ENCODE measurements around the gene CHST2.
"Not testable (repeated sequence)": the region's sequence is repeated elsewhere in the genome, so short reads cannot be mapped to it uniquely, and the experiment has no call there.

The CHST2 gene, protein sequence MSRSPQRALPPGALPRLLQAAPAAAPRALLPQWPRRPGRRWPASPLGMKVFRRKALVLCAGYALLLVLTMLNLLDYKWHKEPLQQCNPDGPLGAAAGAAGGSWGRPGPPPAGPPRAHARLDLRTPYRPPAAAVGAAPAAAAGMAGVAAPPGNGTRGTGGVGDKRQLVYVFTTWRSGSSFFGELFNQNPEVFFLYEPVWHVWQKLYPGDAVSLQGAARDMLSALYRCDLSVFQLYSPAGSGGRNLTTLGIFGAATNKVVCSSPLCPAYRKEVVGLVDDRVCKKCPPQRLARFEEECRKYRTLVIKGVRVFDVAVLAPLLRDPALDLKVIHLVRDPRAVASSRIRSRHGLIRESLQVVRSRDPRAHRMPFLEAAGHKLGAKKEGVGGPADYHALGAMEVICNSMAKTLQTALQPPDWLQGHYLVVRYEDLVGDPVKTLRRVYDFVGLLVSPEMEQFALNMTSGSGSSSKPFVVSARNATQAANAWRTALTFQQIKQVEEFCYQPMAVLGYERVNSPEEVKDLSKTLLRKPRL

DNA sequence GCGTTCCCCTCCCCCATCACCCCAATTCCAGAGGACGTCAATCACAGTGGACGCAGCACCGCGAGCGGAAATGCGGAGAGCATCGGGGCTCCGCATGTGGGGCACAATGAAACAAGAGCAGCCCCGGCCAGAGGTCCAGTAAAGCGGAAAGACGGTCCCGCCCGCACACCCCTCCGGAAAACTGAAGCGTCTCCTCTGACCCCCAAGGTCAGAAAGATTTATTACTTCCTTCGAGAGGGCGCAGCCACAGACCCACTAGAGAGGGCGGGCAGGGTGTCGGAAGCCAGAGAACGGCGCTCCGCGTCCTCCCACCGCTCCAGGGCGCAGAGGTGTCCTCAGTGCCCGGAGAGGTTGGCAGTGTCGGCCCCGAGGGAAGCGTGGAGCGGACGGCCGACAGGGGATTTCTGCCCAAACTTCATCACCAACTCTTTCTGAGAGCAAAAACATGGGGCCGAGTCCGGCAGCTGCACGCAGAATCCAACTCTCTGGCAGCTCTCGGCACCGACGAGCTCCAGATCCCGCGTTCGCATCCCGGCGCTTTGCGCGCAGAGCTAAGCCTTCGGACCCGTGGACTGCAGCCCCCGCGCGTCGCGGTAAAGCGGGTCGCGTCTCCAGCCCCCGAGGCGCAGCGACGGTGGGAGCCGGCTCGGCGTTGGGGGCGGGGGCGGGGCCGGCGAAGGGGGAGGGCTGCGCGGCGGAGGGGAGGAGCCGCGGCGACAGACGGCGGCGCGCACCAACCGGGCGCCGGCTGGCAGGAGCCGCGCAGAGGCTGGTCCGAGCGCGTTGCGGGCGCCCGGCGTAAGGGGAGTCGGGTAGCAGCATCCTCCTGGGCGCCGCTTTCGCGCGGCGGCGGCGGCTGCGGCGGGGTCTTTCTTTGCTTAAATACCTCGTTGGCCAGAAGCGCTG is at the start of gene CHST2:
Gene CHST2 (plus strand): TSS at position 763 of the 906 bp plus-strand sequence. CDS start 1,046 bp downstream, outside the sequence.
- H3K4me1 Mint-ChIP-seq: peaks cover 6% of the 10 kb centered on the region
- H3K27ac Mint-ChIP-seq (ENCODE audit: low read depth): peak within 1 kb of the TSS; percentile 29
- H3K4me3 Mint-ChIP-seq: peak within 1 kb of the TSS; percentile 89
- peak; percentile 14 to 25 for DNase-seq (ENCODE audit: low spot score in 2 of 2)
- no peaks in the 10 kb centered on the region for H3K9me3 Mint-ChIP-seq
- H3K36me3 Mint-ChIP-seq (ENCODE audit: insufficient read depth): peaks cover 7% of the 10 kb centered on the region
- peak; percentile 70 for ATAC-seq (replicated peaks; ENCODE audit: extremely low read depth, poor library complexity, severe bottlenecking)
- H3K27me3 Mint-ChIP-seq: peaks cover 19% of the 10 kb centered on the region

DNA sequence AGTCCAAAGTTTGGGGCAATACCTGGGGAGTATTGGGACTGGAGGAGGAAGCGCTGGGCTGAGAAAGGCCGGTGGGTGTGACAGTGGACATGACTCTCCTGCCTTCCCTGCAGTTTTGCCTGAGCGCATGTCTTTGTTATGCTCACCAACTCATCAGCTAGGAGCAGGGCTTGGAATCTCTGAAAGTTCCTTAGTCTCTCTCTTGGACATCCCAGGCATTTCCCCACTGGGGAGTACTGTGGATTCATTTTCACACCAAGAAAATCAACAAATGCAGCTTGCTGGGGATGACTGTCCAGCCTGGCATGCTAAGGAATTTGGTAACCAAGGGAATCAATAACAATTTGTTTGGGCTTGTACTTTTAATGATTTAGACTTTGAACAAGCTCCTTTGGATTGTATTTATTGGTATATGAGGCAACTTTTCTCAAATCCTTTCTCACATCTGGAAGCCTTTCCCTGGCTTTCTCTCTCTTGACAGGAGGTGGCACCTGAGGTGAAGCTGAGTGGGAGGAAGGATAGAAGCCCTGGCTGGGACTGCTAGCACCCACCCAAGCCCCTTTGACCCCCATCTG is 48.5 kb upstream of the CHST2 start:
- Mint-ChIP-seq H3K4me3 (no peak overlapping the region), H3K27ac (ENCODE audit: low read depth) (no peak overlapping the region), H3K36me3 (ENCODE audit: insufficient read depth) (no peaks in the 10 kb centered on the region), H3K9me3 (no peaks in the 10 kb centered on the region), H3K27me3 (peaks cover 8% of the 10 kb centered on the region), H3K4me1 (no peaks in the 10 kb centered on the region)
- ATAC-seq (replicated peaks; ENCODE audit: extremely low read depth, poor library complexity, severe bottlenecking) (no peak), DNase-seq (ENCODE audit: low spot score in 2 of 2) (no peak)

DNA sequence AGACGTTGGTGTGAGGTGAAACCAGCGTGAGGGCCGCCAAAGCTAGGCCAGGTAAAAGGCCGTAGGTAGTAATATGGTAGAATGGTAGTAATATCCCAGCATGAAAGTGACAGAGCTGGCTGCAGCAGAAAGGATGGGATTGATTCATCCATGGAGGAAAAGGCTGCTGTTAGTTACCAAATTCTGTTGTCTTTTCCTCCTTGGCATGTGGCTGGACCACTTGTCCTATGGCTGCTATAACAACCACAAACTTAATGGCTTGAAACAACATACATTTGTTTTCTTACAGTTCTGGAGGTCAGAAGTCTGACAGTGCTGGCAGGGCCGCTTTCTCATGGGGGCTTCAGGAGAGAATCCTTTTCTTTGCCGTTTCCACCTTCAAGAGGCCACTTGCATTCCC is 47.8 kb upstream of the CHST2 start:
- H3K27ac Mint-ChIP-seq (ENCODE audit: low read depth): no peak overlapping the region
- no peaks in the 10 kb centered on the region for H3K4me1 Mint-ChIP-seq
- no peak for ATAC-seq (replicated peaks; ENCODE audit: extremely low read depth, poor library complexity, severe bottlenecking)
- no peak overlapping the region for H3K4me3 Mint-ChIP-seq
- no peaks in the 10 kb centered on the region for H3K36me3 Mint-ChIP-seq (ENCODE audit: insufficient read depth)
- no peak for DNase-seq (ENCODE audit: low spot score in 2 of 2)
- H3K27me3 Mint-ChIP-seq: peaks cover 8% of the 10 kb centered on the region
- H3K9me3 Mint-ChIP-seq: no peaks in the 10 kb centered on the region

DNA sequence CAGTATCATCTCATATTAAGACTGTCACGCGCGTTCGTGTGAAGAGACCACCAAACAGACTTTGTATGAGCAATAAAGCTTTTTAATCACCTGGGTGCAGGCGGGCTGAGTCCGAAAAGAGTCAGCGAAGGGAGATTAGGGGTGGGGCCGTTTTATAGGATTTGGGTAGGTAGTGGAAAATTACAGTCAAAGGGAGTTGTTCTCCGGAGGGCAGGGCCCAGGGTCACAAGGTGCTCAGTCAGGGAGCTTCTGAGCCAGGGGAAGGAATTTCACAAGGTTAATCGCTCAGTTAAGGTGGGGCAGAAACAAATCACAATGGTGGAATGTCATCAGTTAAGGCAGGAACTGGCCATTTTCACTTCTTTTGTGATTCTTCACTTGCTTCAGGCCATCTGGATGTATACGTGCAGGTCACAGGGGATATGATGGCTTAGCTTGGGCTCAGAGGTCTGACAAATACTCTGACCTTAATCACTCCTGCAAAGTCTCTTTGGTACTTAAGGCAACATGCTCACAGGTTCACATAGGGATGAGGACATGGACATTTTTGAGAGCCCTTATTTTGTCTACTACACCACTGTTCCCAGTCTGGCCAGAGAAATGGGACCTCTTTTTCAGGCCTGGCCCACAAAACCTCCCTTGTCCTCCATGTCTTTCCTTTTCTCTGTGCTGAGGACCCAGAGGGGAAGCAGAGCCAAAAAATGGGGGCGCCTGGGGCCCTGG is 47.1 kb upstream of the CHST2 start:
- not testable (repeated sequence) for H3K36me3 Mint-ChIP-seq (ENCODE audit: insufficient read depth); H3K27ac Mint-ChIP-seq (ENCODE audit: low read depth); ATAC-seq (replicated peaks; ENCODE audit: extremely low read depth, poor library complexity, severe bottlenecking); DNase-seq (ENCODE audit: low spot score in 2 of 2); H3K9me3 Mint-ChIP-seq; H3K27me3 Mint-ChIP-seq; H3K4me3 Mint-ChIP-seq; H3K4me1 Mint-ChIP-seq

DNA sequence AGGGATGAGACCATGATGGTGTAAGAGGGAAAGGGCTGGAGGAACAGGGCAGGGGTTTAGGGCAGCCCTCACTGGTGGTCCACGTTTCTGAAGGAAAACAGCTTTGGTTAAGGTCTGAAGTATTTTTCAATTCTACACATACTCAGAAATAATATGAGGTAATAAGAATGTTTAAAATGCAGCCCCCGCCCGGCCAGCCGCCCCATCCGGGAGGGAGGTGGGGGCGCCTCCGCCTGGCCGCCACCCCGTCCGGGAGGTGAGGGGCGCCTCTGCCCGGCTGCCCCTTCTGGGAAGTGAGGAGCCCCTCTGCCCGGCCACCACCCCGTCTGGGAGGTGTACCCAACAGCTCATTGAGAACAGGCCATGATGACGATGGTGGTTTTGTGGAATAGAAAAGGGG is 46.0 kb upstream of the CHST2 start:
- DNase-seq (ENCODE audit: low spot score in 2 of 2); H3K4me3 Mint-ChIP-seq; H3K27me3 Mint-ChIP-seq; H3K36me3 Mint-ChIP-seq (ENCODE audit: insufficient read depth); H3K4me1 Mint-ChIP-seq; H3K9me3 Mint-ChIP-seq; ATAC-seq (replicated peaks; ENCODE audit: extremely low read depth, poor library complexity, severe bottlenecking); H3K27ac Mint-ChIP-seq (ENCODE audit: low read depth): not testable (repeated sequence)

DNA sequence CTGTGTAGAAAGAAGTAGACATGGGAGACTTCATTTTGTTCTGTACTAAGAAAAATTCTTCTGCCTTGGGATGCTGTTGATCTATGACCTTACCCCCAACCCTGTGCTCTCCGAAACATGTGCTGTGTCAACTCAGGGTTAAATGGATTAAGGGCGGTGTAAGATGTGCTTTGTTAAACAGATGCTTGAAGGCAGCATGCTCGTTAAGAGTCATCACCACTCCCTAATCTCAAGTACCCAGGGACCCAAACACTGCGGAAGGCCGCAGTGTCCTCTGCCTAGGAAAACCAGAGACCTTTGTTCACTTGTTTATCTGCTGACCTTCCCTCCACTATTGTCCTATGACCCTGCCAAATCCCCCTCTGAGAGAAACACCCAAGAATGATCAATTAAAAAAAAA is 45.6 kb upstream of the CHST2 start:
- not testable (repeated sequence) for H3K36me3 Mint-ChIP-seq (ENCODE audit: insufficient read depth); H3K4me1 Mint-ChIP-seq; DNase-seq (ENCODE audit: low spot score in 2 of 2); H3K4me3 Mint-ChIP-seq; ATAC-seq (replicated peaks; ENCODE audit: extremely low read depth, poor library complexity, severe bottlenecking); H3K27me3 Mint-ChIP-seq; H3K27ac Mint-ChIP-seq (ENCODE audit: low read depth); H3K9me3 Mint-ChIP-seq

DNA sequence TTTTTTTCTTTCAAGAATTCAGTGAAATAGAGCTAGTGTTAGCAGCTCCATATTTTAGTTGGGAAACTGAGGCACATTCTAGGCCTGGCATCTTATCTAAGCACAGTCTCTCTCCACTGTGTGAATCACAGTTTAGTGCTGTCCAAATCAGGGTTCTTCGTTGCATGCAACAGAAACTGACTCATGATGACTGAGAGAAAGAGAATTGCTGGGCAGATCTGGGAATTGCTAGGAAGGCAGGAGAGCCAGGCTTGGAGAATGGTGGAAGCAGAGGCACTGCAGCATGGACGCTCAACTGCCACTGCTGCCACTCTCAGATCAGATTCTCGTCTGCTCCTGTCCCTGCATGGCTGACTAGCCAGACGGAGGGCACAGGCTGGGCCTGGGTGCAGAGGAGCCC is 40.7 kb upstream of the CHST2 start:
- ATAC-seq (replicated peaks; ENCODE audit: extremely low read depth, poor library complexity, severe bottlenecking) (no peak), DNase-seq (ENCODE audit: low spot score in 2 of 2) (no peak)
- Mint-ChIP-seq H3K27me3 (peaks cover 29% of the 10 kb centered on the region), H3K36me3 (ENCODE audit: insufficient read depth) (peaks cover 2% of the 10 kb centered on the region), H3K4me1 (peaks cover 10% of the 10 kb centered on the region), H3K4me3 (no peak overlapping the region), H3K9me3 (no peaks in the 10 kb centered on the region), H3K27ac (ENCODE audit: low read depth) (no peak overlapping the region)

DNA sequence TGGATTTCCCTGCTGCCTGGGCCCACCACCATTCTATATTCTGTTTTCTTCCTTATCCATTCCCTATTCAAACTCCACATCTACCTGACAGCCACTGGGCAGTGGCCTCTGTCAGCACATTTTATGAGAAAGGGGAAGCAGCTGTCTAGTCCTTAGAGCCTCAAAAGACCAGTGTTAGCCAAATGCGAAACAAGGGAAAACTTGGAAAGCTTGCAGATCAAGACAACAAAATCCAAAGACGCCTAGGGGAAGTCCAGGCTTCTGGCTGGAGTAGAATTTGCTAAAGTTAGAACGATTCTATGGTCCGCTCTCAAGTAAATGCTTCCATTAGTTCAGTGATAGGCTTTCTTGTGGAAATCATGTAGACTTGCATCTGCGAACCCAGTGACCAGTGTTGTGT is 39.4 kb upstream of the CHST2 start:
- Mint-ChIP-seq H3K27me3 (peaks cover 38% of the 10 kb centered on the region), H3K36me3 (ENCODE audit: insufficient read depth) (peaks cover 2% of the 10 kb centered on the region), H3K9me3 (no peaks in the 10 kb centered on the region), H3K4me3 (no peak overlapping the region), H3K27ac (ENCODE audit: low read depth) (no peak overlapping the region), H3K4me1 (peaks cover 10% of the 10 kb centered on the region)
- no peak for DNase-seq (ENCODE audit: low spot score in 2 of 2)
- no peak for ATAC-seq (replicated peaks; ENCODE audit: extremely low read depth, poor library complexity, severe bottlenecking)

DNA sequence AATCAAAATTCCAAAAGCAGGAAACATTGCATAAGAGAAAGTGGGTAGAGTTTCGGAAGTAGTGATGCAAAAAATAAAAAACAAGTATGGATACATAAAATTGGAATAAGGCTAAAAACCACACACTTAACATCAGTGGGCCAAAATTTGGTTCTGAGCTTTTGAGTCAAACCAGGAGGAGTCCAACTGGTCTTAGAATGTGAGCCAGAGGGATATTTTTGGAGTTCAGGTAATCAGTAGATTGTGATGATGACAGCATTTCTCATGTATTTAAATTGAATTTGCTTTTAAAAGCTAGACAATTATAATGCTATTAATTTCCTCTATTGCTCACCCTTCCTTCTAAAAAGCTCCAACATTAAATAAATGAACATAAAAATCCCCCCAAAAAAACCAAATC is 38.2 kb upstream of the CHST2 start:
- peaks cover 2% of the 10 kb centered on the region for H3K36me3 Mint-ChIP-seq (ENCODE audit: insufficient read depth)
- peaks cover 10% of the 10 kb centered on the region for H3K4me1 Mint-ChIP-seq
- DNase-seq (ENCODE audit: low spot score in 2 of 2): no peak
- H3K4me3 Mint-ChIP-seq: no peak overlapping the region
- H3K27ac Mint-ChIP-seq (ENCODE audit: low read depth): no peak overlapping the region
- H3K27me3 Mint-ChIP-seq: peaks cover 38% of the 10 kb centered on the region
- no peaks in the 10 kb centered on the region for H3K9me3 Mint-ChIP-seq
- ATAC-seq (replicated peaks; ENCODE audit: extremely low read depth, poor library complexity, severe bottlenecking): no peak

DNA sequence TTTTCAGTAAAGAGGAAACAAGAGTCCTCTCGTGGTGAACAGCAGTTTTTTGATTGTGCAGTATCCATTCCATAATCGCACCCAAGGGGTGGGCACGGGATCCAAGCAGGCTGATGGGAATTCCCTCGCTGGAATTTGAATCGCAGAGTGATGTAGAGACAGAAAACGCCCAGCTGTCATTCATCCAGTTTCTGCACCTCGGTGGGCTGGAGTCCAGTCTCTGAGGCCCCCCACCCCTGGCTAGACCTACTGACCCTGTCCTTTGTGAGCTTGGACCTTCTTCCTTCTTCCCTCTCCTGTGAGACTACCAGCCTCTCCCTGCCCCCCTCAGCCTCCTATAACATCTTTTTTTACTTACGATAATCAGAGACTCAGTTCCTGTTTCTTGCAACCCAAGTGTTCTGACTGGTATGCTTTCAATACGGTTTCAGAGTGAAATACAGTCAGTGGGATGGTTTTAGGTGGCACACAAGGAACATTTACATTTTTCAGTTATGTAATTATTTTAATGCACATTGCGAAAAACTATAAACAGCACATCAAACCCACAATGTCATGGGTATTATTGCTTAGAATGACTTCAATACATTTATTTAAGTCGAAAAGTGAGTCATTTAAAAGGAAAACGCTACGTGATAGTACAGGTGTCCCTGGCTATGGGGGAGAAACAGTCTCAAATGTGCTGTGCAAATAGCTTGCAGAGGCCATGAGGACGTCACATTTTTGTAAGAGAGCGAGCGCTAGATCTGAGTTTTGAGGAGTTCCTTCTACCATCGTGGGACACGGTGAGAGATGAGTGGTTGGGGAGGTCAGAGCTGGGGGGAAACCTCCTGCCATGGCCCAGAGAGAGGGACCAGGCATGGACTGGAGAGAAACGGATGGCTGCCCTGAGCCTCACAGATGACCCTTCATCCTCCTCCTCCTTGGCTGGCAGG is 37.5 kb upstream of the CHST2 start:
- Mint-ChIP-seq H3K27me3 (peaks cover 38% of the 10 kb centered on the region), H3K4me3 (peak overlapping the region; percentile 40), H3K4me1 (peaks cover 10% of the 10 kb centered on the region), H3K27ac (ENCODE audit: low read depth) (no peak overlapping the region), H3K36me3 (ENCODE audit: insufficient read depth) (peaks cover 2% of the 10 kb centered on the region), H3K9me3 (no peaks in the 10 kb centered on the region)
- no peak for DNase-seq (ENCODE audit: low spot score in 2 of 2)
- ATAC-seq (replicated peaks; ENCODE audit: extremely low read depth, poor library complexity, severe bottlenecking): no peak

DNA sequence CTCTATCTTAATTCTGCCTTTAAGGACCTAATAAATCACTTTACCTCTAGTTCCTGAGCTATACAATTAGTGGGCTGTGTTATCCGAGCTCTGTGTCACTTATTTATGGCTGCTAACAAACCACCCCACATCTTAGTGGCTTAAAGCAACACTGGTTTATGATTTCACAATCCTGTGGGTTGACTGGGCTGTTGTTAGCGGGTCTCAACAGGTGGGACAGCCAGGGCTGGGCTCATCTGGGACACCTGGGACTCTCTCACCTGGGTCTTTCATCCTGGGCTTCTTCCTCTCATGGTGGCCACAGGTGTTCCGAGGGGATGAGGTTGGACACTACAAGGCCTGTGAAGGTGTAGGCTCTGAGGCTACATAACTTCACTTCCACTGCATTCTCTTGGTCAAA is 35.8 kb upstream of the CHST2 start:
- H3K9me3 Mint-ChIP-seq: no peaks in the 10 kb centered on the region
- H3K4me1 Mint-ChIP-seq: peaks cover 10% of the 10 kb centered on the region
- no peak for DNase-seq (ENCODE audit: low spot score in 2 of 2)
- H3K4me3 Mint-ChIP-seq: no peak overlapping the region
- peaks cover 38% of the 10 kb centered on the region for H3K27me3 Mint-ChIP-seq
- no peak for ATAC-seq (replicated peaks; ENCODE audit: extremely low read depth, poor library complexity, severe bottlenecking)
- no peak overlapping the region for H3K27ac Mint-ChIP-seq (ENCODE audit: low read depth)
- peaks cover 2% of the 10 kb centered on the region for H3K36me3 Mint-ChIP-seq (ENCODE audit: insufficient read depth)

Data from central memory CD8-positive, alpha-beta T cell (primary cell).